Aorta (tissue), 5 donors: ENCODE measurements around the gene SCN8A. TPM values are rescaled to one million over a fixed set of nuclear protein-coding genes. Genes with fewer than 3 reads are reported as not detected.
"Not testable (repeated sequence)": the region's sequence is repeated elsewhere in the genome, so short reads cannot be mapped to it uniquely, and the experiment has no call there.

Source experiments
- ATAC-seq: fragments of 200-7000 bp; cut with Tn5 transposase; one replicate; pipeline ENCODE4 v1.9.1; 2022; ENCODE audit warnings: moderate library complexity; ENCODE audit not compliant: low FRiP score
- DNase-seq, 2 donors: peaks; one replicate each; pipeline ENCODE4 v3.0.0-alpha.2; 2020
- H3K27ac ChIP-seq, 2 donors: one replicate each; pipeline ENCODE4 v1.5.1; 2013; ENCODE audit warnings: low read length in 2 of 2, mild to moderate bottlenecking in 2 of 2, moderate library complexity in 2 of 2, control low read depth in 1 of 2, inconsistent platforms in 1 of 2, low read depth in 1 of 2
- H3K27me3 ChIP-seq, 2 donors: one replicate each; pipeline ENCODE4 v1.6.1; 2013; ENCODE audit warnings: control low read depth in 1 of 2, low read length in 1 of 2, mild to moderate bottlenecking in 1 of 2, moderate library complexity in 1 of 2; ENCODE audit not compliant: insufficient read depth in 2 of 2, control insufficient read depth in 1 of 2
- H3K36me3 ChIP-seq, 2 donors: one replicate each; pipeline ENCODE4 v1.6.1; 2013; ENCODE audit warnings: control low read depth in 1 of 2, low read length in 1 of 2, mild to moderate bottlenecking in 1 of 2; ENCODE audit not compliant: insufficient read depth in 2 of 2, control insufficient read depth in 1 of 2
- H3K4me1 ChIP-seq, 2 donors: one replicate each; pipeline ENCODE4 v1.6.1; 2013; ENCODE audit warnings: low read length in 2 of 2, control low read depth in 1 of 2, mild to moderate bottlenecking in 1 of 2, moderate library complexity in 1 of 2; ENCODE audit not compliant: insufficient read depth in 2 of 2, control insufficient read depth in 1 of 2
- H3K4me3 ChIP-seq, 2 donors: one replicate each; pipeline ENCODE4 v1.5.1; 2013; ENCODE audit warnings: low read length in 2 of 2, control low read depth in 1 of 2, mild to moderate bottlenecking in 1 of 2
- H3K9me3 ChIP-seq: one replicate; pipeline ENCODE4 v1.6.1; 2013; ENCODE audit warnings: mild to moderate bottlenecking, low read length; ENCODE audit not compliant: control insufficient read depth
- WGBS, 2 donors: extraction: QIAGEN DNeasy Blood & Tissue Kit; methylation state at CpG; one replicate each; pipeline ENCODE4 v1.1.7; 2013; 5-methylcytosine and 5-hydroxymethylcytosine counted together
- intact Hi-C, 2 donors: fragments of 100-400 bp; cut with DNase I; formaldehyde crosslinking; loops; one replicate each; pipeline versions ENCODE4 v1.14.2 to v1.15.0; 2022
- polyA plus RNA-seq, 2 donors: library from polyadenylated mRNA; stranded (reverse); fragments of 200-250 nt; gene quantifications; one replicate each; pipeline ENCODE4 v1.2.3, GENCODE V29; 2013
- total RNA-seq, 2 donors: library from RNA; stranded (reverse); fragmentation: NEBNext Ultra II Directional; extraction: Animal tissue kit (Norgen Biotek cat#: 25700); gene quantifications; one replicate each; pipeline ENCODE4 v1.2.1, GENCODE V29; 2021
- donor health status: healthy with polysubstance abuse.
- donor health status: Bipolar disorder and iron deficiency.
- donor health status: DM: no; HTN: no; CAD: no.
- donor health status: DM: no; HTN: no; CAD: no.
- donor health status: DM: yes; HTN: yes; CAD: no.

Gene SCN8A
- total and polyA plus RNA-seq, 4 donors = under 0.01 to 0.48 (median 0.27) TPM

DNA sequence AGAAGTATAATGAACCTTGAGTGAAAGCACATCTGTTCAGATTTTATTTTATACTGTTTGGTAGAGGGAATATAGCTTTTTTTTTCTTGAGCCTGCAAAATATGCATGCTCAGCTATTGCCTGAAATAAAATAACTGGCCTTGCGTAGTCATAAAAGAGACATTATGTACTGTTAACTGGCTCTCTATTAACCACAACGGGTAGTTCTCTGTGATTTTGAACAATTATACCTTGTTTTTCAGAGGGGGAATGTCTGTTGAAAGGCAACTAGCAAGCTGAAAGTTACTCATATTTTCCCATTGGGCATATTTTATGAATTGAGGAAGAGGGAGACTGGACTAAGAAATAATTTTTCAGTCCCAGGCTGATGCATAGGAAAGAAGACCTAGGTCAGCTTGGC lies 194.9 kb downstream of the SCN8A start:
- Histone ChIP-seq H3K27ac (no peak overlapping the region), H3K9me3 (peaks cover 1% of the 10 kb centered on the region), H3K4me3 (no peak overlapping the region), H3K27me3 (peaks cover 0 to 4% of the 10 kb centered on the region in 2 donors), H3K4me1 (no peaks in the 10 kb centered on the region), H3K36me3 (no peaks in the 10 kb centered on the region)
- no peak for DNase-seq
- 89 to 90% methylated on average over 2 of the region's 2 CpGs for WGBS, 2 donors
- ATAC-seq = no peak
- intact Hi-C loops = no loop called here

DNA sequence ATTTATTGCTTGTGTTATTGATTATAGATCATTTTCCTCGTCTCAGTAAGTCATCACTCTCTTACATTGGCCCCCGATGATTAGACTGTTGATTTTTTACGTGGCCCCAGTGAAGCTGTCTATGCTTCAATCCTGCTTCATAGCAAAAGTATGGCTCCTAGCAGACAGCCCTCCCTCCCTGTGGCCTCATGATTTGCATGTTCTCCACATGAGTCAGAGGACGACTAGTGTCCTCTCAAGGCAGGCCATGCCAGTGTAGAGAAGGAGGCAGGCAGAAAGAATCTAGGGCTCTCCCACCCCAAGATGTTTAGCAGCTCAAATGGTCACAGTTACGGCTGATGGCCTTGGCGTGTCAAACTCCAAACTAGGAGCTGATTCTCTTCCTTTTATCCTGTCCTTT lies 197.8 kb downstream of the SCN8A start:
- ATAC-seq = no peak
- Histone ChIP-seq H3K4me1 (no peaks in the 10 kb centered on the region), H3K27ac (no peak overlapping the region), H3K9me3 (peaks cover 1% of the 10 kb centered on the region), H3K36me3 (no peaks in the 10 kb centered on the region), H3K4me3 (no peak overlapping the region), H3K27me3 (peaks cover 0 to 2% of the 10 kb centered on the region in 2 donors)
- DNase-seq = no peak
- 71 to 79% methylated on average over 6 of the region's 6 CpGs for WGBS, 2 donors
- intact Hi-C loops = no loop called here

DNA sequence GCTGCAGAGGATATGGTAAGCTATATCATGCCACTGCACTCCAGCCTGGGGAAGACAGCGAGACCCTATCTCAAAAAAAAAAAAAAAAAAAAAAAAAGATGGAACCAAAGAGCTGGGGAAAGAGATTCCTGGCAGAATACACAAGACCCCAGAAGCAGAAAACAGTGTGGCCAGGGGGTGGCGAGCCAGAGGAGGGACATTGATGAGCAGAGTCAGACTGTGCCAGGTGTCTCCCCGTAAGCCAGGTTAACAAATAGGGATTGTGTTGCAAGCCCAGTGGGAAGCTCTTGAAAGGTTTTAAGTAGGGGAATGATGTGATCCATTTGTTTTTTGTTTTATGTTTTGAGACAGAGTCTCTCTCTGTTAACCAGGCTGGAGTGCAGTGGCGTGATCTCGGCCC lies 201.4 kb downstream of the SCN8A start:
- Histone ChIP-seq H3K4me3 (no peak overlapping the region), H3K27ac (no peak overlapping the region), H3K9me3 (peaks cover 1% of the 10 kb centered on the region), H3K27me3 (no peaks in the 10 kb centered on the region), H3K4me1 (no peaks in the 10 kb centered on the region), H3K36me3 (no peaks in the 10 kb centered on the region)
- ATAC-seq (no peak), DNase-seq (no peak)
- 96 to 99% methylated on average over 5 of the region's 5 CpGs for WGBS, 2 donors
- intact Hi-C loops = no loop called here

DNA sequence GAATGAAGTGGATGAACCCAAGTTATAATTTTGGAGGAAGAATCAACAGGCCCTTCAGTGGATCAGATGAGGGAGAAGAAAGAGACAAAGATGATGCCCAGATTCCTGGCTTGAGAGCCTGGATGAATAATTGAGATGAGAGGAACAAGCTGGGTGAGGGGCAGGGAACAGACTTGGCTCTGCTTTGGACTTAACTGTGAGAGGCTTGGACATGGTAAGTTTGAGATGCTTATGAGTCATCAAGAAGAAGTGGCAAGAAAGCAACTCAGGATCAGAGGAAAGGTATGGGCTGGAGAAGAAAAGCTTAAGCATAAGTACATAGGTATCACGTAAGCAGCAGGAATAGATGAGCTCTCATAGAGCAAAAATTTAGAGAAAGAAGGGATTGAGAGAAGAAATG lies 202.2 kb downstream of the SCN8A start:
- no peak overlapping the region for H3K4me3 ChIP-seq
- peaks cover 1% of the 10 kb centered on the region for H3K9me3 ChIP-seq
- no peaks in the 10 kb centered on the region for H3K4me1 ChIP-seq
- ATAC-seq = no peak
- no peak overlapping the region for H3K27ac ChIP-seq
- DNase-seq = no peak
- WGBS, 2 donors = 92 to 100% methylated on average over 1 of the region's 1 CpG
- H3K27me3 ChIP-seq = no peaks in the 10 kb centered on the region
- no peaks in the 10 kb centered on the region for H3K36me3 ChIP-seq
- intact Hi-C loops = no loop called here

- H3K27me3 ChIP-seq = no peaks in the 10 kb centered on the region
- no peak overlapping the region for H3K4me3 ChIP-seq
- WGBS, 2 donors = 90 to 91% methylated on average over 6 of the region's 6 CpGs
- intact Hi-C loops = no loop called here
- no peaks in the 10 kb centered on the region for H3K36me3 ChIP-seq
- H3K9me3 ChIP-seq = no peaks in the 10 kb centered on the region
- no peak for ATAC-seq
- DNase-seq = no peak
- H3K4me1 ChIP-seq = no peaks in the 10 kb centered on the region
- H3K27ac ChIP-seq = no peak overlapping the region
Measured at GRCh38 chr12:51797301-51797700, 206.3 kb downstream of the SCN8A start.

- ATAC-seq, intact Hi-C loops, H3K9me3 ChIP-seq, H3K4me1 ChIP-seq, H3K36me3 ChIP-seq, H3K27me3 ChIP-seq, DNase-seq, H3K27ac ChIP-seq, H3K4me3 ChIP-seq: not testable (repeated sequence)
- WGBS, 2 donors = 93 to 95% methylated on average over 4 of the region's 4 CpGs
Measured at GRCh38 chr12:51798051-51798450, 207.0 kb downstream of the SCN8A start.

DNA sequence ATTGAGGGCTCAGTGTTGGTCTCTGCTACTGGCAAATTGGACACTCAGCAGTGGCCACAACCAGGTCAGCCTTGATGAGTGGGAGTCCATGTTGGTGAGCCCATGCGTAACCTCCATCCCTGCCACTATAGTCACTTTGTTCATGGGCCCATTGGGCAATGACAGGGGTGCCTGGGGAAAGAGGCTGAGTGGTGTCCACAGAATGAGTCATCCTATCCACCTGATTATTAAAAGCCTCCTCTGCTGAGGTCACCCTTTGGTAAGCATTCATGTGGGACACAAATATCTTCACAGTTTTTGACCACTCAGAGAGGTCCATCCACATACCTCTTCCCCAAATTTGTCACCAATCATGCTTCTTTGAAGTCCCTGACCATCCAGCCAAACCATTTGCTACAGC lies 207.5 kb downstream of the SCN8A start:
- H3K9me3 ChIP-seq = no peaks in the 10 kb centered on the region
- 95 to 100% methylated on average over 1 of the region's 1 CpG for WGBS, 2 donors
- no peaks in the 10 kb centered on the region for H3K27me3 ChIP-seq
- ATAC-seq = no peak
- no peak overlapping the region for H3K4me3 ChIP-seq
- H3K27ac ChIP-seq = no peak overlapping the region
- intact Hi-C loops = no loop called here
- no peaks in the 10 kb centered on the region for H3K4me1 ChIP-seq
- no peaks in the 10 kb centered on the region for H3K36me3 ChIP-seq
- DNase-seq = no peak

DNA sequence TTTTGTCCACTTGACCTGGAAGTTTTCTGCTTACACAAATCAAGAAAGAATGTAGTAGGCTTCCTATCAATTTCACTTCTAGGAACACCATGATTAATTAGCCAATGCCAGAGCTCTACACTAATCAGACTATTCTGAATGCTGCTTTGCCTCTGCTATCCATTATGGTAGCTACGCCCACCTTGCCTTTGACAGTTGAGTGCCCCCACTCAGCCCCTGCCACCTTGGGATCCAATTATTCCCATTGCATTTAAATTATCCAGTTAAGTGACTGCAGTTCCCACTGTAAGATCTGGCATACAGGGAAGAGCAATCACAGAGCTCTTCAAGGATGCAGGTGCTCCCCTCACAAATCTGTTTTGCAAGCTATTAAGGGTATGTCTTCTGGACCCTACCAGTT lies 210.0 kb downstream of the SCN8A start:
- Histone ChIP-seq H3K27me3 (no peaks in the 10 kb centered on the region), H3K4me3 (no peak overlapping the region), H3K36me3 (no peaks in the 10 kb centered on the region), H3K9me3 (no peaks in the 10 kb centered on the region), H3K4me1 (no peaks in the 10 kb centered on the region), H3K27ac (no peak overlapping the region)
- WGBS, 2 donors = 93 to 97% methylated on average over 1 of the region's 1 CpG
- DNase-seq (no peak), ATAC-seq (no peak)
- intact Hi-C loops = no loop called here

DNA sequence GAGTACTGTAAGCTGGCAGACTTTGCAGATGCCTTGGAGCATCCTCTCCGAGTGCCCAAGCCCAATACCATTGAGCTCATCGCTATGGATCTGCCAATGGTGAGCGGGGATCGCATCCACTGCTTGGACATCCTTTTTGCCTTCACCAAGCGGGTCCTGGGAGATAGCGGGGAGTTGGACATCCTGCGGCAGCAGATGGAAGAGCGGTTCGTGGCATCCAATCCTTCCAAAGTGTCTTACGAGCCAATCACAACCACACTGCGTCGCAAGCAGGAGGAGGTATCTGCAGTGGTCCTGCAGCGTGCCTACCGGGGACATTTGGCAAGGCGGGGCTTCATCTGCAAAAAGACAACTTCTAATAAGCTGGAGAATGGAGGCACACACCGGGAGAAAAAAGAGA lies 215.9 kb downstream of the SCN8A start:
- Histone ChIP-seq H3K9me3 (no peaks in the 10 kb centered on the region), H3K4me3 (no peak overlapping the region), H3K36me3 (no peaks in the 10 kb centered on the region), H3K4me1 (no peaks in the 10 kb centered on the region), H3K27me3 (no peaks in the 10 kb centered on the region), H3K27ac (no peak overlapping the region)
- ATAC-seq (no peak), DNase-seq (no peak)
- WGBS, 2 donors = 93 to 94% methylated on average over 16 of the region's 16 CpGs
- intact Hi-C loops = no loop called here
